HG03442 (cell line): Measurements from ENCODE around the gene VN1R4.
"Not testable (repeated sequence)": the region's sequence is repeated elsewhere in the genome, so short reads cannot be mapped to it uniquely, and the experiment has no call there.

ENCODE experiments used
- ATAC-seq: cut with Tn5 transposase; IDR thresholded peaks from one replicate; pipeline ENCODE4 v1.9.1; 2021; ENCODE audit warnings: mild to moderate bottlenecking, moderate library complexity; ENCODE audit not compliant: unreplicated experiment

The VN1R4 gene

GRCh38 chr19:53267623-53268022, at the start of gene VN1R4:
Gene VN1R4 (minus strand): TSS chr19:53267723. CDS start chr19:53267665, 58 bp downstream.
- not testable (repeated sequence) for ATAC-seq

GRCh38 chr19:53311897-53312296, 44.4 kb upstream of the VN1R4 start:
- ATAC-seq = no peak

- ATAC-seq = no peak
Measured at GRCh38 chr19:53311044-53311443, 43.5 kb upstream of the VN1R4 start.

- ATAC-seq = no peak
Measured at GRCh38 chr19:53308339-53308811, 40.9 kb upstream of the VN1R4 start.

GRCh38 chr19:53301341-53301740, 33.8 kb upstream of the VN1R4 start:
- ATAC-seq = not testable (repeated sequence)

- ATAC-seq = no peak
Measured at GRCh38 chr19:53294786-53295441, 27.4 kb upstream of the VN1R4 start.

- no peak for ATAC-seq
Measured at GRCh38 chr19:53290758-53291549, 23.4 kb upstream of the VN1R4 start.

GRCh38 chr19:53285087-53285486, 17.6 kb upstream of the VN1R4 start:
- no peak for ATAC-seq

GRCh38 chr19:53281947-53282346, 14.4 kb upstream of the VN1R4 start:
- ATAC-seq = not testable (repeated sequence)

GRCh38 chr19:53275480-53275879, 8.0 kb upstream of the VN1R4 start:
- ATAC-seq = no peak

- ATAC-seq = no peak
Measured at GRCh38 chr19:53272044-53272443, 4.5 kb upstream of the VN1R4 start.

GRCh38 chr19:53269861-53270260, 2.3 kb upstream of the VN1R4 start:
- not testable (repeated sequence) for ATAC-seq

GRCh38 chr19:53257715-53258342, 9.7 kb downstream of the VN1R4 start, which contains the start of gene VN1R2:
Gene VN1R2 (plus strand): TSS chr19:53258292. CDS start chr19:53258376, 84 bp downstream.
- not testable (repeated sequence) for ATAC-seq

- ATAC-seq = no peak
Measured at GRCh38 chr19:53254411-53255341, 12.8 kb downstream of the VN1R4 start, which contains the start of gene ZNF677. Gene ZNF677 (minus strand): TSS chr19:53254873. CDS start chr19:53251550, 3,323 bp downstream.

GRCh38 chr19:53246498-53246897, 21.0 kb downstream of the VN1R4 start:
- ATAC-seq = no peak

- no peak for ATAC-seq
Measured at GRCh38 chr19:53237114-53237777, 30.3 kb downstream of the VN1R4 start.

- no peak for ATAC-seq
Measured at GRCh38 chr19:53224606-53225005, 42.9 kb downstream of the VN1R4 start.

GRCh38 chr19:53222716-53223115, 44.8 kb downstream of the VN1R4 start:
- not testable (repeated sequence) for ATAC-seq
